ENCODE results near the gene GBA2.

GRCh38 chr9:35754264-35754663 lies 5.2 kb upstream of the GBA2 start, which contains the start of gene MSMP:
- TF ChIP-seq CTCF (IDR thresholded peaks at IDR 0.05) (no peak), POLR2A (IDR thresholded peaks at IDR 0.05) (no peak)

All from Peyer's patch (tissue), 4 donors.